ENCODE results near the gene ABCG8.

Gene ABCG8

GRCh38 chr2:43927442-43927841 is 88.7 kb downstream of the ABCG8 start:
- POLR2A ChIA-PET: no interaction called here
- no peak for DNase-seq (ENCODE audit: low read depth, low spot score)
- CTCF ChIA-PET: no interaction called here
- no peak overlapping the region for H3K4me3 ChIP-seq (ENCODE audit: low read depth, low read length)
- TF ChIP-seq, protein P1, sequence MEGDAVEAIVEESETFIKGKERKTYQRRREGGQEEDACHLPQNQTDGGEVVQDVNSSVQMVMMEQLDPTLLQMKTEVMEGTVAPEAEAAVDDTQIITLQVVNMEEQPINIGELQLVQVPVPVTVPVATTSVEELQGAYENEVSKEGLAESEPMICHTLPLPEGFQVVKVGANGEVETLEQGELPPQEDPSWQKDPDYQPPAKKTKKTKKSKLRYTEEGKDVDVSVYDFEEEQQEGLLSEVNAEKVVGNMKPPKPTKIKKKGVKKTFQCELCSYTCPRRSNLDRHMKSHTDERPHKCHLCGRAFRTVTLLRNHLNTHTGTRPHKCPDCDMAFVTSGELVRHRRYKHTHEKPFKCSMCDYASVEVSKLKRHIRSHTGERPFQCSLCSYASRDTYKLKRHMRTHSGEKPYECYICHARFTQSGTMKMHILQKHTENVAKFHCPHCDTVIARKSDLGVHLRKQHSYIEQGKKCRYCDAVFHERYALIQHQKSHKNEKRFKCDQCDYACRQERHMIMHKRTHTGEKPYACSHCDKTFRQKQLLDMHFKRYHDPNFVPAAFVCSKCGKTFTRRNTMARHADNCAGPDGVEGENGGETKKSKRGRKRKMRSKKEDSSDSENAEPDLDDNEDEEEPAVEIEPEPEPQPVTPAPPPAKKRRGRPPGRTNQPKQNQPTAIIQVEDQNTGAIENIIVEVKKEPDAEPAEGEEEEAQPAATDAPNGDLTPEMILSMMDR (IDR thresholded peaks at IDR 0.05; ENCODE audit: insufficient read depth, low read length, missing control alignments): no peak

GRCh38 chr2:43931293-43931692 is 92.5 kb downstream of the ABCG8 start:
- POLR2A ChIA-PET: no interaction called here
- CTCF ChIA-PET: interaction anchor here (2.0 kb wide), 1 partner anchor 19 kb away, joined by 7 read pairs; no protein-coding TSS in a partner anchor
- DNase-seq (ENCODE audit: low read depth, low spot score): no peak
- H3K4me3 ChIP-seq (ENCODE audit: low read depth, low read length): no peak overlapping the region
- TF ChIP-seq, protein P1 (IDR thresholded peaks at IDR 0.05; ENCODE audit: insufficient read depth, low read length, missing control alignments): no peak

Measured in AG04449 (cell line).